Gastrocnemius medialis (tissue), 4 donors: ENCODE results near the gene GALNT17.

Experiments
- POLR2A ChIP-seq, 2 donors: fragments of 450-650 bp; IDR thresholded peaks; one replicate each; pipeline ENCODE4 v1.6.1; 2017; ENCODE audit warnings: antibody characterized with exemption in 2 of 2, mild to moderate bottlenecking in 2 of 2, moderate library complexity in 2 of 2
- TF ChIP-seq, protein P1 (sequence below), 5 experiments: fragments of 450-650 bp in 3 of 5; fragments of 200-600 bp in 2 of 5; sonication (generic) in 2 of 5; IDR thresholded peaks in 4 of 5; conservative IDR thresholded peaks in 1 of 5; 1 replicate in 4 of 5; 2 replicates in 1 of 5; pipeline ENCODE4 v1.5.1; 2016 to 2019; ENCODE audit warnings: antibody characterized with exemption in 5 of 5, mild to moderate bottlenecking in 3 of 5, moderate library complexity in 3 of 5

DNA sequence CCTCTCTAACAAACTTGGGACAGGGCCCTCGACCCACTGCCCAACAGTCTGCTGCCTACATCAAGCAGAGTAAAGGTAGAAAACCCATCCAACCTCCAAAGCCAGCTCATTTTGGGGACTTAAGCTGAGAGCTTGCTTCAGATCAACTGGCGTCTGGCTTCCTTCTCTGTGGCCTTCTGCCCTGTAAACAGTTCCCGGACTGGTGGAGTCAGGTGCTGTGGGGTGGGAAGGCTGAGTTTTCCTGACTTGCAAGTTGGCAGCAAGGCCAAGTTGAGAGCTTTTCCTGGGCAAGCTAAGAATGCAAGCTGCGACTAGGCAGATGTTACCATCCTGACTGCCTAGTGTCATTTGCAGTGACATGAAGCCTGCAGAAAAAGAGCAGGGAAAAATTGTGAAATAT lies 3.7 kb downstream of the GALNT17 start:
- TF ChIP-seq, protein P1, sequence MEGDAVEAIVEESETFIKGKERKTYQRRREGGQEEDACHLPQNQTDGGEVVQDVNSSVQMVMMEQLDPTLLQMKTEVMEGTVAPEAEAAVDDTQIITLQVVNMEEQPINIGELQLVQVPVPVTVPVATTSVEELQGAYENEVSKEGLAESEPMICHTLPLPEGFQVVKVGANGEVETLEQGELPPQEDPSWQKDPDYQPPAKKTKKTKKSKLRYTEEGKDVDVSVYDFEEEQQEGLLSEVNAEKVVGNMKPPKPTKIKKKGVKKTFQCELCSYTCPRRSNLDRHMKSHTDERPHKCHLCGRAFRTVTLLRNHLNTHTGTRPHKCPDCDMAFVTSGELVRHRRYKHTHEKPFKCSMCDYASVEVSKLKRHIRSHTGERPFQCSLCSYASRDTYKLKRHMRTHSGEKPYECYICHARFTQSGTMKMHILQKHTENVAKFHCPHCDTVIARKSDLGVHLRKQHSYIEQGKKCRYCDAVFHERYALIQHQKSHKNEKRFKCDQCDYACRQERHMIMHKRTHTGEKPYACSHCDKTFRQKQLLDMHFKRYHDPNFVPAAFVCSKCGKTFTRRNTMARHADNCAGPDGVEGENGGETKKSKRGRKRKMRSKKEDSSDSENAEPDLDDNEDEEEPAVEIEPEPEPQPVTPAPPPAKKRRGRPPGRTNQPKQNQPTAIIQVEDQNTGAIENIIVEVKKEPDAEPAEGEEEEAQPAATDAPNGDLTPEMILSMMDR (IDR thresholded peaks at IDR 0.05 in 4 of 5, conservative IDR thresholded peaks at IDR 0.05 in 1 of 5): no peak
- TF ChIP-seq POLR2A (IDR thresholded peaks at IDR 0.05): no peak
